Thyroid gland (tissue), 4 donors: ENCODE results near the gene SLF1.

Experiments used
- POLR2A ChIP-seq, 2 donors: fragments of 450-650 bp; IDR thresholded peaks; one replicate each; pipeline ENCODE4 v1.6.1; 2017; ENCODE audit warnings: antibody characterized with exemption in 2 of 2, mild to moderate bottlenecking in 2 of 2, moderate library complexity in 1 of 2
- TF ChIP-seq, protein P1 (sequence below), 6 experiments: fragments of 200-600 bp in 3 of 6; fragments of 450-650 bp in 3 of 6; sonication (generic) in 3 of 6; IDR thresholded peaks; one replicate each; pipeline ENCODE4 v1.5.1; 2016 to 2019; ENCODE audit warnings: antibody characterized with exemption in 6 of 6, mild to moderate bottlenecking in 2 of 6, inconsistent platforms in 1 of 6, moderate library complexity in 1 of 6

DNA sequence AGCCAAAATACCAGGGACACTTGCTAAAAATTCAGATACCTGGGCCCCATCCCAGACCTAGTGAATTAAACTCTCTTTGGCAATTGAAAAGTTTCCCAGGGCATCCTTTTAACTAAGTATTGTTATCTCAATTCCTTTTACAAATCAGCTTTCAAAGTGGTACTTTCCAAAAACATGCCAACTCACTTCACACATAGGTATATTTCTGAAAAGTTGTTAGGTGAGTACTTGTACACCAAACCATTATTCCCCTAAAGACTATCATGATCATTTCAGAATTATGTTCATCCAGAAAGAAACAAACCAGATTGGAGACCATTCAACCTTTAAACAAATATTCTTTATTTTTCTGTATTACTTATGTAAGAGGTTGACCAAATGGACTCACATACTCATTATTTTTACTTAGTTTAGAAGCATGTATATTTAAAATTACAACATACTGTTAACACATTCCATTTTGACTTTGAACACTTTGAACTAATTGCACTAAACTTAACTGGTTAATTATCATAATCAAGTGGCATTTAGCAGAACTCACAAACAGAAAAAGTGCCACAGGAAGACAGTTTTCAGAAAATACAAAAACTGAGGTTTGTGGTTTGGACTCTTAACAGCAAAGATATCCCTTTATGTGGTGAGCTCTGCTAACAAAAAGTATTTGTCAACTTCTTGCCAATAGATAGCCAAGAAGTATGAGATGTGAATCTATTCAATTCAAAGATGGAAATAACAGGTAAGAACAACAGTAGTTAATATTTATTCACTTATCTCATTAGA, 40.8 kb upstream of the SLF1 start:
- TF ChIP-seq, protein P1, sequence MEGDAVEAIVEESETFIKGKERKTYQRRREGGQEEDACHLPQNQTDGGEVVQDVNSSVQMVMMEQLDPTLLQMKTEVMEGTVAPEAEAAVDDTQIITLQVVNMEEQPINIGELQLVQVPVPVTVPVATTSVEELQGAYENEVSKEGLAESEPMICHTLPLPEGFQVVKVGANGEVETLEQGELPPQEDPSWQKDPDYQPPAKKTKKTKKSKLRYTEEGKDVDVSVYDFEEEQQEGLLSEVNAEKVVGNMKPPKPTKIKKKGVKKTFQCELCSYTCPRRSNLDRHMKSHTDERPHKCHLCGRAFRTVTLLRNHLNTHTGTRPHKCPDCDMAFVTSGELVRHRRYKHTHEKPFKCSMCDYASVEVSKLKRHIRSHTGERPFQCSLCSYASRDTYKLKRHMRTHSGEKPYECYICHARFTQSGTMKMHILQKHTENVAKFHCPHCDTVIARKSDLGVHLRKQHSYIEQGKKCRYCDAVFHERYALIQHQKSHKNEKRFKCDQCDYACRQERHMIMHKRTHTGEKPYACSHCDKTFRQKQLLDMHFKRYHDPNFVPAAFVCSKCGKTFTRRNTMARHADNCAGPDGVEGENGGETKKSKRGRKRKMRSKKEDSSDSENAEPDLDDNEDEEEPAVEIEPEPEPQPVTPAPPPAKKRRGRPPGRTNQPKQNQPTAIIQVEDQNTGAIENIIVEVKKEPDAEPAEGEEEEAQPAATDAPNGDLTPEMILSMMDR (IDR thresholded peaks at IDR 0.05) = no peak
- TF ChIP-seq POLR2A (IDR thresholded peaks at IDR 0.05) = no peak
